ENCODE data around the gene BCAS3.

DNA sequence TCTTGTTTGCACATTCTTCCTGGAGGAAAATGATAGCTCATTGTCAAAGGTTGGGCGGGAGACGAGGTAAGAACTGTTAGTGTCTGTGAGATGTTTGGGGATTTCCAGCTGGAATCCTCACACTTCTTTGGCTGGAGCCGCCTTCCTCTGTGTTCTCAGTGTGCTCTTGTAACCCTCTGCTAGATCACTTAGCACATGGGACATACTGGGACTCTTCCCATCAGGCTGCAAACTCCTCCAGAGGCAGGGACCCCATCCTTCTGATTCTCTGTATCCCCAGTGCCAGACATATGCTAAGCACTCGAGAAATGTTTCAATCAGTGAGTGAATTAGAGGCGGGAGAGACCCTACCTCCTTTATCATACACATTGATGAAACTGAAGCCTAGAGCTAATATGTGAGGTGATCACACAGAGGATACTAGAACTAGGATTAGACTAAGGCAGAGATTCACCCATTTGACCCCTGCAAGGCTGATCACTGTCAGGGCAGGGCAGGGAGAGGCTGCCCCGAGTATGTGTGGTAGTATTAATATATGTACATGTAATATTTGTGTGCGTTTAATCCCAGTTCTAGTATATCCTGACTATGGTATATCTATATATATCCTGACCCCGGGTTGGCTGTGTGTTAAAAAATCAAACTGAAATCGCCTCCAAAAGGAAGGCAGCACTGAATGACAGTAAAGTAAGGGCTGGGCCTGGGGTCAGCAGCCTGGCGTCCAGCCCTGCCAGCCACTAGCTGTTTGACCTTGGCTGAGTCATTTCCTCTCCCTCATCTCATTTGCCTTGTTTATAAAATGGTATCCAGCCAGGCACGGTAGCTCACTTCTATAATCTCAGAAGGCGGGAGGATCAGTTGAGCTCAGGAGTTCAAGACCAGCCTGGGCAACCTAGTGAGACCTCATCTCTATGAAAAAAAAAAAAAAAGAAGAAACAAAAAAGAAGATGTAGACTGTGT, 646.5 kb downstream of the BCAS3 start:
- TF ChIP-seq, protein P1, sequence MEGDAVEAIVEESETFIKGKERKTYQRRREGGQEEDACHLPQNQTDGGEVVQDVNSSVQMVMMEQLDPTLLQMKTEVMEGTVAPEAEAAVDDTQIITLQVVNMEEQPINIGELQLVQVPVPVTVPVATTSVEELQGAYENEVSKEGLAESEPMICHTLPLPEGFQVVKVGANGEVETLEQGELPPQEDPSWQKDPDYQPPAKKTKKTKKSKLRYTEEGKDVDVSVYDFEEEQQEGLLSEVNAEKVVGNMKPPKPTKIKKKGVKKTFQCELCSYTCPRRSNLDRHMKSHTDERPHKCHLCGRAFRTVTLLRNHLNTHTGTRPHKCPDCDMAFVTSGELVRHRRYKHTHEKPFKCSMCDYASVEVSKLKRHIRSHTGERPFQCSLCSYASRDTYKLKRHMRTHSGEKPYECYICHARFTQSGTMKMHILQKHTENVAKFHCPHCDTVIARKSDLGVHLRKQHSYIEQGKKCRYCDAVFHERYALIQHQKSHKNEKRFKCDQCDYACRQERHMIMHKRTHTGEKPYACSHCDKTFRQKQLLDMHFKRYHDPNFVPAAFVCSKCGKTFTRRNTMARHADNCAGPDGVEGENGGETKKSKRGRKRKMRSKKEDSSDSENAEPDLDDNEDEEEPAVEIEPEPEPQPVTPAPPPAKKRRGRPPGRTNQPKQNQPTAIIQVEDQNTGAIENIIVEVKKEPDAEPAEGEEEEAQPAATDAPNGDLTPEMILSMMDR (conservative IDR thresholded peaks at IDR 0.05; ENCODE audit: low read depth, low read length), result no peak
- TF ChIP-seq EZH2 (IDR thresholded peaks at IDR 0.05; ENCODE audit: borderline replicate concordance, low read depth, low read length, poor library complexity, severe bottlenecking), result no peak

Data from A673 (cell line).